ENCODE data around the gene CREB3L1.

Gene CREB3L1

GRCh38 chr11:46330154-46330553 lies 52.7 kb downstream of the CREB3L1 start:
- DNase-seq, result no peak

GRCh38 chr11:46330563-46331281 lies 53.3 kb downstream of the CREB3L1 start:
- peak; percentile 49 for DNase-seq

GRCh38 chr11:46331282-46331984 lies 54.0 kb downstream of the CREB3L1 start:
- no peak for DNase-seq

- no peak for DNase-seq
Measured at GRCh38 chr11:46332093-46332567, 54.7 kb downstream of the CREB3L1 start.

- peak; percentile 54 for DNase-seq
Measured at GRCh38 chr11:46332568-46333393, 55.3 kb downstream of the CREB3L1 start.

- peak; percentile 39 for DNase-seq
Measured at GRCh38 chr11:46333394-46333947, 56.0 kb downstream of the CREB3L1 start.

GRCh38 chr11:46334211-46334610 lies 56.7 kb downstream of the CREB3L1 start:
- DNase-seq, result no peak

GRCh38 chr11:46335271-46335670 lies 57.8 kb downstream of the CREB3L1 start:
- DNase-seq, result no peak

GRCh38 chr11:46335890-46336562 lies 58.6 kb downstream of the CREB3L1 start:
- DNase-seq, result no peak

- DNase-seq, result no peak
Measured at GRCh38 chr11:46336563-46337180, 59.2 kb downstream of the CREB3L1 start.

- no peak for DNase-seq
Measured at GRCh38 chr11:46337626-46338345, 60.3 kb downstream of the CREB3L1 start.

- no peak for DNase-seq
Measured at GRCh38 chr11:46338636-46338987, 61.1 kb downstream of the CREB3L1 start.

- peak; percentile 80 for DNase-seq
Measured at GRCh38 chr11:46338988-46339666, 61.7 kb downstream of the CREB3L1 start.

- no peak for DNase-seq
Measured at GRCh38 chr11:46339816-46340215, 62.4 kb downstream of the CREB3L1 start.

GRCh38 chr11:46341454-46341853 lies 64.0 kb downstream of the CREB3L1 start:
- DNase-seq, result no peak

- DNase-seq, result no peak
Measured at GRCh38 chr11:46342239-46342638, 64.8 kb downstream of the CREB3L1 start.

GRCh38 chr11:46343520-46343919 lies 66.1 kb downstream of the CREB3L1 start:
- DNase-seq, result no peak

- peak; percentile 89 for DNase-seq
Measured at GRCh38 chr11:46345131-46345597, 67.7 kb downstream of the CREB3L1 start.

- DNase-seq, result no peak
Measured at GRCh38 chr11:46345881-46346484, 68.5 kb downstream of the CREB3L1 start.

All from NCI-H1105 (cell line).